Measurements from ENCODE around the gene LUC7L3.
"Not testable (repeated sequence)": the region's sequence is repeated elsewhere in the genome, so short reads cannot be mapped to it uniquely, and the experiment has no call there.

Gene LUC7L3, protein sequence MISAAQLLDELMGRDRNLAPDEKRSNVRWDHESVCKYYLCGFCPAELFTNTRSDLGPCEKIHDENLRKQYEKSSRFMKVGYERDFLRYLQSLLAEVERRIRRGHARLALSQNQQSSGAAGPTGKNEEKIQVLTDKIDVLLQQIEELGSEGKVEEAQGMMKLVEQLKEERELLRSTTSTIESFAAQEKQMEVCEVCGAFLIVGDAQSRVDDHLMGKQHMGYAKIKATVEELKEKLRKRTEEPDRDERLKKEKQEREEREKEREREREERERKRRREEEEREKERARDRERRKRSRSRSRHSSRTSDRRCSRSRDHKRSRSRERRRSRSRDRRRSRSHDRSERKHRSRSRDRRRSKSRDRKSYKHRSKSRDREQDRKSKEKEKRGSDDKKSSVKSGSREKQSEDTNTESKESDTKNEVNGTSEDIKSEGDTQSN

DNA sequence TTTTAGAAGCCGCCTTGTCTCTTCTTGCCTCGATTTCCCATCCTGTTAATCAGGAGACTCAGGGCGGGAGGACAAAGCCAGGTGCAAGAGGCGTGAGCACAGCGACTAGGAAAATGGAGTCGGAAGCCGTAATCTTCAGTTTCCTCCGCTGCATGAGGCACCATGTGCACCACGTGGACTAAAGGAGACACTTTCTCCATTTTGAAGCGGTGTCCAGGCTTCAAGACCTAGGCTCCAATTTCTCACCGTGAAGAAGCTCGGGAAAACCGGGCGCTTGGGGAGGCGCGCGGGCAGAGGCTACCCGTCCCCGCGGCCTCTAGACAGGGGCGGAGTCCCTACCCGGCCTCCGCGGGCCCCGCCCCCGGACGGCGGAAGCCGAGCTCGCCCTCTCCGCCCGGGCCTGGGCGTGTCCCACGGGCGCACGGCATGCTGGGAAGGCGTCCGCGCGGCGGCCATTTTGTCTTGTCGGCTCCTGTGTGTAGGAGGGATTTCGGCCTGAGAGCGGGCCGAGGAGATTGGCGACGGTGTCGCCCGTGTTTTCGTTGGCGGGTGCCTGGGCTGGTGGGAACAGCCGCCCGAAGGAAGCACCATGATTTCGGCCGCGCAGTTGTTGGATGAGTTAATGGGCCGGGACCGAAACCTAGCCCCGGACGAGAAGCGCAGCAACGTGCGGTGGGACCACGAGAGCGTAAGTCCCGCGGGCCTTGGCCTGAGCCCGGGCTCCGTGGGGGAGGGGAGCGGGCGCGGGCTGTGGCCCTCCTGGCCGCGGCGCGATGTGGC is at the start of gene LUC7L3:
TSS of gene LUC7L3 (plus strand) at position 460 of the 780 bp plus-strand sequence. CDS start at position 590, 130 bp downstream.
- in situ Hi-C loops (cut with HindIII; ENCODE audit: low sequenced_read_pairs) = no loop called here

GRCh38 chr17:50672071-50672470 is 47.3 kb upstream of the LUC7L3 start:
- in situ Hi-C loops (cut with HindIII; ENCODE audit: low sequenced_read_pairs) = no loop called here

DNA sequence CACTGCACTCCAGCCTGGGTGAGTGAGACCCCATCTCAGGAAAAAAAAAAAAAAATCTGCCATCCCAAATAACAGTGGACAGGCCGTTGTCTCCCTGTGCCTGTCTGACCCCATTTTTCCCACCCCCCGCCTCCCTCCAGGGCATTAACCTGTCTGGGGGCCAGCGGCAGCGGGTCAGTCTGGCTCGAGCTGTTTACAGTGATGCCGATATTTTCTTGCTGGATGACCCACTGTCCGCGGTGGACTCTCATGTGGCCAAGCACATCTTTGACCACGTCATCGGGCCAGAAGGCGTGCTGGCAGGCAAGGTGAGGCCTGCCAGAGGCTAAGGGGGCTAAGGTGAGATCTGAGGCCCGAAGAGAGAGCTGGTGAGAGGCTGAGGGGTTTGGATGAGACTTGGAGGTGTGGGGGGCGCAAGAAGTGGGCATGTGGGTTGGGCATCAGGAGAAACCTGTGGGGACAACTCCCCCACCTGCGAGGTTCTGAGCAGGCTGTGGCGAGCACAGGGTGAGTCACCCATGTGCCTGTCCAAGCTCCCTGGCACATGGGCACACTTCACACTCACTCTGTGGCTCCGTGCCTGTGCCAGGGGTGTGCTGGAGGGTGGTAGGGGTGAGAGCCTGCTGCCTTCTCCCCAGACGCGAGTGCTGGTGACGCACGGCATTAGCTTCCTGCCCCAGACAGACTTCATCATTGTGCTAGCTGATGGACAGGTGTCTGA is 46.4 kb upstream of the LUC7L3 start:
- in situ Hi-C loops (cut with HindIII; ENCODE audit: low sequenced_read_pairs) = no loop called here

DNA sequence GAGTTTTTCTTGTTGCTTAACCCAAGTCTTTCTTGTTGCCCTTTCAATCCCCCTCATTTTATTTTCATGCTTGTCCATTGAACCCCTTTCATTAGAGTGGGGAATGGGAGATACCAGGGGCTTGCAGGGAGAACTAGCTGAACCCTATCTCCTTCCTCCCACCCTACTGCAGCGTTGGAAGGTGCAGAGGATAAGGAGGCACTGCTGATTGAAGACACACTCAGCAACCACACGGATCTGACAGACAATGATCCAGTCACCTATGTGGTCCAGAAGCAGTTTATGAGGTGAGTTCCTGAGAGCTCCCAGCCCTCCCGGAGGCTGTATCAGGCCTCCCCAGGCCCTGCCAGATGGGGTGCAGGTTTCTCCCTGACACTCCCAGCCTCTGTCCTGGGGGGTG is 44.2 kb upstream of the LUC7L3 start:
- in situ Hi-C loops (cut with HindIII; ENCODE audit: low sequenced_read_pairs) = no loop called here

- in situ Hi-C loops (cut with HindIII; ENCODE audit: low sequenced_read_pairs) = no loop called here
These were observed 43.8 kb upstream of the LUC7L3 start for GRCh38 chr17:50675627-50676026.

DNA sequence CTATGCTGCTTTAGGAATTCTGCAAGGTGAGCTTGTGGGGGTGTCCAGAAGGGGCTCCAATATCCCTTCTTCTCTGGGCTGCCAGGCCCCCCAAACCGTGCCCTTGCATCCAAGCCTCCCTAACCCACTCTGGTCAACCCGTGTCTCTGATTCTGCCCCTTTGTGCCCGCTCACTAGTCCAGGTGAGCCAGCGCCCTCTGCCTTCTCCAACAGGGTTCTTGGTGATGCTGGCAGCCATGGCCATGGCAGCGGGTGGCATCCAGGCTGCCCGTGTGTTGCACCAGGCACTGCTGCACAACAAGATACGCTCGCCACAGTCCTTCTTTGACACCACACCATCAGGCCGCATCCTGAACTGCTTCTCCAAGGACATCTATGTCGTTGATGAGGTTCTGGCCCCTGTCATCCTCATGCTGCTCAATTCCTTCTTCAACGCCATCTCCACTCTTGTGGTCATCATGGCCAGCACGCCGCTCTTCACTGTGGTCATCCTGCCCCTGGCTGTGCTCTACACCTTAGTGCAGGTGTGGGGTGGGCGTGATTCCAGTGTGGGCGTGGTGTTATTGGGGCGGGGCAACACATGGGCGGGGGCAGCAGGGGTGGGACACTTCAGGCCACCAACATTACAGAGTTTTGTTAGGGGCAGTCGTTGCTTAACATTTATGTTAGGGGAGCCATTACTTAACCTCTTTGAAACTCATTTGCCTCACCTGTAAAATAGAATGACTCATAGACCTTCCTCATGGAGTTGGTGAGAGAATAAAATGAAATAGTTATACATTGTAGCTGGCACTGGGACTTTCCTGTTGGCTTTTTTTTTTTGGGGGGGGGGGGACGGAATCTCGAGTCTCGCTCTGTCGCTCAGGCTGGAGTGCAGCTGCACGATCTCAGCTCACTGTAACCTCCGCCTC is 43.1 kb upstream of the LUC7L3 start:
- in situ Hi-C loops (cut with HindIII; ENCODE audit: low sequenced_read_pairs) = no loop called here

GRCh38 chr17:50677851-50678375 is 41.5 kb upstream of the LUC7L3 start:
- in situ Hi-C loops (cut with HindIII; ENCODE audit: low sequenced_read_pairs) = no loop called here

GRCh38 chr17:50679008-50679544 is 40.3 kb upstream of the LUC7L3 start:
- in situ Hi-C loops (cut with HindIII; ENCODE audit: low sequenced_read_pairs) = no loop called here

DNA sequence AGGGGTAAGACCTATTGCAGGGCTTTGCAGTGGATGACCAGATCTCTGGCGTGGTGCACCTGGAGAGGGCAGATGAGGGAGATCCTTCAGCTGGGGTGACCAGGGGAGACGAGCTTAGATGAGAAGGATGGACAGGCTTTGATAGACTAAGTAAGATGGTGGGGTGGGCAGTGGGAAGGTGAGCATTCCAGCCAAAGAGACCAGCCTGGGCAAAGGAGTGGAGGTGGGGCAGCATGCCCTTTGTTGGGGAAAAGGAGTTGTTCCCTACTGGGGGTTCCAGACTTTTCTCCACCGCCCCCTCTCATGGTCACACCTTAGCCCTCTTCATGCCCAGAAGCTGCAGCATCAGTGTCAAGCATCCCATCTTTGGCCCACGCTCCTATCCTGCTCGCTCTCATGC is 39.3 kb upstream of the LUC7L3 start:
- in situ Hi-C loops (cut with HindIII; ENCODE audit: low sequenced_read_pairs) = no loop called here

DNA sequence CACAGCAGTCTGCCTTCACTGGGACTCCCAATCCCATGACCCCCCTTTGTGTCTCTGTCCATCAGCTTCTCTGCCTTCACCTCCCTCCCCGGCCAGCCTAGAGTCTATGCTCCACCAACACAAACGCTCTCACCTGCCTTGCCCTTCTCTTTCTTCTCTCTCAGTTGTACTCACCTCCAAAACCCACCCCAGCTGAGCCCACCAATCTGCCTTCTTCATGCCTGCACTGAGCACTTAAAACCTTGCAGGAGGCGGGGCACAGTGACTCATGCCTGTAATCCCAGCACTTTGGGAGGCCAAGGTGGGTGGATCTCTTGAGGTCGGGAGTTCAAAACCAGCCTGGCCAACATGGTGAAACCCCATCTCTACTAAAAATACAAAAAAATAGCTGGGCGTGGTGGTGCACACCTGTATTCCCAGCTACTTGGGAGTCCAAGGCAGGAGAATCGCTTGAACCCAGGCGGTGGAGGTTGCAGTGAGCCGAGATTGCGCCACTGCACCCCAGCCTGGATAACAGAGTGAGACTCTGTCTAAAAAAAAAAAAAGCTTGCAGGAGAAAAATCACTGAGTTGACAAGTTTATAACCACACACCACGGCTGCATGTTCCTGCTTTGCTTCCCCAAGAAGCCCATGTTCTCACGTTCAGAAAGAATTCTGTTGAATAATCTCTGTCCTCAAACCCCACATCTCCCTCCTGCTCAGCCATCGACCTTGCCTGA is 38.7 kb upstream of the LUC7L3 start:
- in situ Hi-C loops (cut with HindIII; ENCODE audit: low sequenced_read_pairs) = not testable (repeated sequence)

DNA sequence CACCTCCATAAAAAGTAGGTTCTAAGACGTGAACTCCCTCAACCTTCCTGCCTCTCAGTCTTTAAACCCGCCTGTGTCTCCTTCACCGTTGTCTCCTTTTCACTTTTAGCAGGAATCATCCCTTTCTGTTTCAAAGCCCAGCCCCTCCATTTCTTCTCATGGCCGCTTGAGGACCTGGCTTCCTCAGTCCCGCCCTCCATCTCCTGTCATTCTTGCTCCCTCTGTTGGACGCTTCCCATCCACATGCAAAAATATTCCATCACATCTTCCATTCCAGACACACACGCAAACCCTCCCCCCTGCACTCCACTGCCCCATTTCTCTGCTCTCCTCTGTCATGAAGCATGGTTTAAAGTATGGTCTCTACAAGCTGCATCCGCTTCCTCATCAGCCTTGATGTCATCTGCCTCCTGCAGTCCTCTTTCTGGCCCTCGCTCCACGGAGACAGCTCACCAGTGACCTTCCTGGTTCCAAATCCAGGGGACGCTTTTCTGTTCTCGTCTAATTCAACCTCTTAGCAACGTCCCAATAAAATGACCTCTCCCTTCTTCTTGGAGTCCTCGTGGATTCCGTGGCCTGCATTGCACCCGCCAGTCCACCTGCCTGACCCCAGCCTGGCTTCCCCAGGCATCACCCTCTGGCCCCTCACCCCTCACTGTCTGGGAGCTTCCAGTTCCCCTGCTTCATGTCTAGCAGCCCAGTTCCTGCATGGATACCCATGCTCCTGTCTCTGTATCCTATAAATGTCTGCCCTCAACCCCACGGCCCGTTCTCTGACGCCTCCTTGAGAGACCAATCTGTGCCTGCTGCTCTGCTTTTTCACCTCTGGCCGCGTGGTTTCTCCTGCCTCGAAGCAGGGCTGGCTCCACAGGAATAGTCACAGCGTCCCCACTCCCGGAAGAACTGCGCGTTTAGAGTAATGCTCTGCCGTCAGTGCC is 37.9 kb upstream of the LUC7L3 start:
- in situ Hi-C loops (cut with HindIII; ENCODE audit: low sequenced_read_pairs) = no loop called here

DNA sequence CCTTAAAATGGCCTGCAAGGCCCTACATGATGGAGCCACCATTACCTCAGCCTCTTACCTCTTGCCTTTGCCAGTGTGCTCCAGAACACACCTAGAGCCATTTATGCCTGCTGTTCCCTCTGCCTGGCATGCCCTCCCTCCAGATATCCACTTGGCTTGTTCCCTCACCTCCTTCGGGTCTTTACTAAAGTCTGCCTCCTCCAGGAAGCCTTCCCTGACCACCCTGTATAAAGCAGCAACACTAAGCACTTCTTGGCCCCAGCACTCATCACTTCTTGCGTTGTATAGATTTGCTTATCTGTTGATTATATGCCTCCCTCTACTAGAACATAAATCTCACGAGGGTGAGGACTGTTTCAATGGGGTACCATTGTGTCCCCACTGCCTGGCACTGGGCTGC is 37.0 kb upstream of the LUC7L3 start:
- in situ Hi-C loops (cut with HindIII; ENCODE audit: low sequenced_read_pairs) = no loop called here

DNA sequence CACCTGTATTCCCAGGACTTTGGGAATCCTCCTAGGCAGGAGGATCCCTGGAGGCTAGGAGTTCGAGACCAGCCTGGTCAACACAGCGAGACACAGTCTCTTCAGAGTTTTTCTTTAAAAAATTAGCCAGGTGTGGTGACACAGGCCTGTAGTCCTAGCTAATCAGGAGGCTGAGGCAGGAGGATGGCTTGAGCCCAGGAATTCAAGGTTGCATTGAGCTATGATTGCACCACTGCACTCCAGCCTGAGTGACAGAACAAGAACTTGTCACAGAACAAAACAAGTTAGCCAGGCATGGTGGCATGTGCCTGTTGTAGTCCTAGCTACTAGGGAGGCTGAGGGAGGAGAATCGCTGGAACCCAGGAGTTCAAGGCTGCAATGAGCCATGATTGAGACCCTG is 36.5 kb upstream of the LUC7L3 start:
- in situ Hi-C loops (cut with HindIII; ENCODE audit: low sequenced_read_pairs) = no loop called here

DNA sequence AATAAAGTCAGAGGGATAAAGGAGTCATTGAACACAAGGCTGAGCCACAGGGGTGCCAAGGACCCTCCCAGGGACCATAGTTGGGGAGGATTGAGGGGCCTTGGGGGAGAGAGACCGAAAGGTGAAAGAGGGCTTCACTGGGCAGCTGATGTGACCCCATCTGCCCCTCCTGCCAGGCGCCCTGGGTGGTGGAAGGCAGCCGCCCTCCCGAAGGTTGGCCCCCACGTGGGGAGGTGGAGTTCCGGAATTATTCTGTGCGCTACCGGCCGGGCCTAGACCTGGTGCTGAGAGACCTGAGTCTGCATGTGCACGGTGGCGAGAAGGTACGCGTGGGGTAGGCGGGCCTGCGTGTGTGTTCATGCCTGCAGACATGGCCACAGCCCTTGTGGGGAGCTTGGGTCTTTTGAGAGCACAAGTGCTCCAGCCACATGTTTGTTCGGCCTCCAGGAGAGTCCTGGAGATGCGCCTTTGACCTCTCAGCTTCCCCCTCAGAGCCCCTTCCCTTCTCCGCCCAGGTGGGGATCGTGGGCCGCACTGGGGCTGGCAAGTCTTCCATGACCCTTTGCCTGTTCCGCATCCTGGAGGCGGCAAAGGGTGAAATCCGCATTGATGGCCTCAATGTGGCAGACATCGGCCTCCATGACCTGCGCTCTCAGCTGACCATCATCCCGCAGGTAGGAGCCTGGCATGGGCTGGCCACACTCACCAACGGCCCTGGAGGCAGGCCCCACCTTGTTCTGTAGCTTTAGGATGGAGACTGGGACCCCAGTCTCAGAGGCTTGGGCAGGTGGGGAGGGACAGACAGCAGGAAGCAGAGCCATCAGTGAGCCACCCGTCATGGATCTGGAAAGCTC is 35.7 kb upstream of the LUC7L3 start:
- in situ Hi-C loops (cut with HindIII; ENCODE audit: low sequenced_read_pairs) = no loop called here

GRCh38 chr17:50684288-50684611 is 35.2 kb upstream of the LUC7L3 start:
- in situ Hi-C loops (cut with HindIII; ENCODE audit: low sequenced_read_pairs) = no loop called here

DNA sequence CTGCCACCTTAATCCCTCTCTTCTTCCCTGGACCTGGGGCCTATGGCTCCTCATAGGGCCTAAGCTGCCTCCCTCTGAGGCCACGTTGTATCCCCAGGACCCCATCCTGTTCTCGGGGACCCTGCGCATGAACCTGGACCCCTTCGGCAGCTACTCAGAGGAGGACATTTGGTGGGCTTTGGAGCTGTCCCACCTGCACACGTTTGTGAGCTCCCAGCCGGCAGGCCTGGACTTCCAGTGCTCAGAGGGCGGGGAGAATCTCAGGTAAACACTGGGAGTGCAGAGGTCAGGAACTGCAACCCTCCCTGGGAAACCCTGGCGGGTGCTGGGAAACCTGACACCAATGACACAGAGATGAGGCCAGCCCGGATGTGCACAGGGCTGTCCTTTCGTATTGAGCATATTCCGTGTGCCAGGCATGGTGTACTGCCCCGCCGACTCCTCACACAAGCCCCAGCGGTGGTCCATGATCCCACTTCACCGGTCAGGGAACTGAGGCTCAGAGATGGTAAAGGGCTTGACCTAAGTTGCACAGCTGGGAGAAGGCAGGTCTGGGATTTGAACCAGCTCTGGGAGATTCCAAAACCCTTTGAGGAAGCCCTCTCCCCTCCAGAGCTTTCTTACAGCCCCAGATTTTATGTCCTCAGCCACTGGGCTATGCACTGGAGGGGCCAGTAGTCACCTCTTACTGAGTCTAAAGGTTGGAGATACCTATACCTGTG is 34.6 kb upstream of the LUC7L3 start:
- in situ Hi-C loops (cut with HindIII; ENCODE audit: low sequenced_read_pairs) = no loop called here

DNA sequence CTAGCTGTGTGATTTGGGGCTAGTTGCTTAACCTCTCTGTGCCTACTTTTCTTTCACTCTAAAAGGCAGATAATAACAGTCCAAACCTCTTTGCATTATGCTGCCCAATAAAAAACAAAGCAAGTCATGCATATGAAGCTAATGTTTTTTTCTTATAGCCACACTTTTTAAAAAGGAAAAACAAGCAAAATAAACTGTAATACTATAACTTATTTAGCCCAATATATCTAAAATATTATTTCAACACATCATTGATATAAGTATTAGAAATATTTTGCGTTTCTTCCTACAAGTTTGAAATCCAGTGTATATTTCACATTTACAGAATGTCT is 34.1 kb upstream of the LUC7L3 start:
- in situ Hi-C loops (cut with HindIII; ENCODE audit: low sequenced_read_pairs) = no loop called here
